Osteocyte (in vitro differentiated cells): Measurements from ENCODE around the gene ANKRD9. TPM values are rescaled to one million over a fixed set of nuclear protein-coding genes. Genes with fewer than 3 reads are reported as not detected.

Source experiments
- DNase-seq: peaks from one replicate; pipeline ENCODE4 v3.0.0; 2021; ENCODE audit warnings: mixed read lengths; ENCODE audit not compliant: unreplicated experiment; ENCODE audit errors: extremely low spot score
- H3K27ac Mint-ChIP-seq: one replicate; pipeline ENCODE4 v1.8.0; 2021; ENCODE audit warnings: mild to moderate bottlenecking, mixed read lengths; ENCODE audit not compliant: unreplicated experiment
- H3K27me3 Mint-ChIP-seq: one replicate; pipeline ENCODE4 v1.8.0; 2021; ENCODE audit warnings: mixed read lengths; ENCODE audit not compliant: unreplicated experiment
- H3K36me3 Mint-ChIP-seq: one replicate; pipeline ENCODE4 v1.8.0; 2021; ENCODE audit warnings: mixed read lengths; ENCODE audit not compliant: unreplicated experiment
- H3K4me1 Mint-ChIP-seq: one replicate; pipeline ENCODE4 v1.8.0; 2021; ENCODE audit warnings: mixed read lengths; ENCODE audit not compliant: unreplicated experiment
- H3K4me3 Mint-ChIP-seq: one replicate; pipeline ENCODE4 v1.8.0; 2021; ENCODE audit warnings: mild to moderate bottlenecking, moderate library complexity, mixed read lengths; ENCODE audit not compliant: unreplicated experiment
- H3K9me3 Mint-ChIP-seq: one replicate; pipeline ENCODE4 v1.8.0; 2021; ENCODE audit warnings: mixed read lengths; ENCODE audit not compliant: unreplicated experiment
- total RNA-seq: library from RNA; stranded (reverse); gene quantifications from 2 replicates; pipeline ENCODE4 v1.2.1, GENCODE V29; 2021
- TF ChIP-seq, protein P1 (sequence below): fragments of 200-600 bp; sonication (generic); IDR thresholded peaks from 2 replicates; pipeline ENCODE4 v1.5.0; 2021; ENCODE audit warnings: antibody characterized with exemption, mild to moderate bottlenecking, moderate library complexity

Gene ANKRD9
- total RNA-seq, 1 donor from 2014 or later: 13.6 TPM

DNA sequence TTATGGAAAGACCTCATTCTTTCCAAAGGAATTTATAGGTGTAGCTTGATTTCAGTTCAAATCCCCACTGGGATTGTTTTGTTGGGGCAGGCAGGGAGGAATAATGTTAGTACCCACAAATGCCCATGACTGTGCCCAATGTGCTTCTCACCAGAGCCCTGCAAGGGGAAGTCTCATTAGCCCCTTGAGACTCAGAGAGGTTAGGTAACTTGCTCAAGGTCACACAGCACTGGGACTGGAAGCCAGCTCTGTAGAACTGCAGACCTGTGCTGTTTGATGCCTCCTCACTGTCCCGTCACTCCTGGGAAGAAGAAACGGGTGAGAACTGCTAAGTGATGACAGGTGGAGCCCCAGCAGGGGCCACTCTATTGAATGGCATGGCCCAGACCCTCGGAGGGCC is 8.9 kb downstream of the ANKRD9 start:
- H3K27ac Mint-ChIP-seq: no peak overlapping the region
- TF ChIP-seq, protein P1, sequence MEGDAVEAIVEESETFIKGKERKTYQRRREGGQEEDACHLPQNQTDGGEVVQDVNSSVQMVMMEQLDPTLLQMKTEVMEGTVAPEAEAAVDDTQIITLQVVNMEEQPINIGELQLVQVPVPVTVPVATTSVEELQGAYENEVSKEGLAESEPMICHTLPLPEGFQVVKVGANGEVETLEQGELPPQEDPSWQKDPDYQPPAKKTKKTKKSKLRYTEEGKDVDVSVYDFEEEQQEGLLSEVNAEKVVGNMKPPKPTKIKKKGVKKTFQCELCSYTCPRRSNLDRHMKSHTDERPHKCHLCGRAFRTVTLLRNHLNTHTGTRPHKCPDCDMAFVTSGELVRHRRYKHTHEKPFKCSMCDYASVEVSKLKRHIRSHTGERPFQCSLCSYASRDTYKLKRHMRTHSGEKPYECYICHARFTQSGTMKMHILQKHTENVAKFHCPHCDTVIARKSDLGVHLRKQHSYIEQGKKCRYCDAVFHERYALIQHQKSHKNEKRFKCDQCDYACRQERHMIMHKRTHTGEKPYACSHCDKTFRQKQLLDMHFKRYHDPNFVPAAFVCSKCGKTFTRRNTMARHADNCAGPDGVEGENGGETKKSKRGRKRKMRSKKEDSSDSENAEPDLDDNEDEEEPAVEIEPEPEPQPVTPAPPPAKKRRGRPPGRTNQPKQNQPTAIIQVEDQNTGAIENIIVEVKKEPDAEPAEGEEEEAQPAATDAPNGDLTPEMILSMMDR: no peak
- no peaks in the 10 kb centered on the region for H3K27me3 Mint-ChIP-seq
- H3K4me3 Mint-ChIP-seq: no peak overlapping the region
- DNase-seq: no peak
- H3K9me3 Mint-ChIP-seq: no peaks in the 10 kb centered on the region
- peaks cover 2% of the 10 kb centered on the region for H3K4me1 Mint-ChIP-seq
- peaks cover 9% of the 10 kb centered on the region for H3K36me3 Mint-ChIP-seq

DNA sequence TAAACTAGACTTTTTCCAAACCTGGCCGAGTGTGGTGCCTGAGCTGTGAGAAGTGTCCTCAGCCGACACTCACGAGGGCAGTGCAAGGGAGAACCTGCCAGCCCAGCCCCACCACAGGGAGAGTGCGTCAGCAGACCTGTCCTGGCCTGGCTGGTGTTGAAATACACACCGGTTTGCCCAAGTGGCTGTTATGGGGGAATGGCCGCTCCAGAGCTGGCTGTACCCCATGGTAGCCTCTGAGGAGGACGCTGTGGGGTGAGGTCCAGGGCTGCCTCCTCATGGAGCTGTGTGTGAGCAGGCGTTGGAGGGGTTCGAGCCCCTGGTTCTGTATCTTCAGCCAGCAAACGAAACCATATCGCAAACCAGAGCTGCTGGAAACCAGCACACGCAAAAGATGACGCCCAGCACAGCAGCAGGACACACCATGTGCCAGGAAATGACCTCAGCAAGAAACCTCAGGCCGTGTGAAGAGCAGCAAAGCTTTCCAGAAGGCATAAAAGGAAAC is 9.4 kb downstream of the ANKRD9 start:
- peaks cover 8% of the 10 kb centered on the region for H3K36me3 Mint-ChIP-seq
- no peak overlapping the region for H3K4me3 Mint-ChIP-seq
- DNase-seq: no peak
- TF ChIP-seq, protein P1: no peak
- no peak overlapping the region for H3K27ac Mint-ChIP-seq
- no peaks in the 10 kb centered on the region for H3K27me3 Mint-ChIP-seq
- peaks cover 2% of the 10 kb centered on the region for H3K4me1 Mint-ChIP-seq
- no peaks in the 10 kb centered on the region for H3K9me3 Mint-ChIP-seq

DNA sequence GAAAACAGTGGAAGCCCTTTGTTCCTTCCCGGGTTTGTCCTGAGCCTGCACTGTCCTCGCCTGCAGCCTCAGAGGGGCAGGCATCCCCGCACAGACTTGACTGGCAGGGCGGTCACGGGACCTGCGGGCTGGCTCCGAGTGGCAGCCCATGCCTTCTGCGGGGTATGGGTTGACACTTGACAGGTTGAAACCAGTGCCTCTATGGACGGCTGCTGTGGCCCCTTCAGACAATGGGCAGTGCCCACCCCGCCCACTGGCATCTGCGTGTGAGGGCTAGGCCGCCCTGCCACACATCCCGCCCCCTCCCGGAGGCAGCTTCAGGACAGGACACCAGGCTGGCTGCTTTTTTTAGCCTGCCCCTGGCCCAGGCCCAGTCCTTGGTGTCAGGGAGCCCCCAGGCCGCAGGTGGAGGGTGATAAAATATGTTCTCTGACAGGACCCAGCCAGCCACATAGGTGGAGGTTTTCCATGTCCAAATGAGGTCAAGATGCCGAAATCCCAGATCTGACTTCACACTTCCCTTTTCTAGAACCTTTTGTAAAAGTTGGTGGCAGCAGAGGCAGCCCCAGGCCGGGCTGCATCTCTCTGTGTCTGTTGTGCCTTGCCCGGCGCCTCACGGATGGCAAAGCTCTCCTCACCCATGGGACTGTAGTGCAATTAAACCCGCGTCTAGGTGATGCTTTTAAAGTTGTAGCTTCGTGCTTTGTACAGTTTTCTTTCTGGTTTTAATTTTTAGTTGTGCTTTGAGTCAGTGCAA is 10.0 kb downstream of the ANKRD9 start:
- TF ChIP-seq, protein P1: no peak
- no peak for DNase-seq

DNA sequence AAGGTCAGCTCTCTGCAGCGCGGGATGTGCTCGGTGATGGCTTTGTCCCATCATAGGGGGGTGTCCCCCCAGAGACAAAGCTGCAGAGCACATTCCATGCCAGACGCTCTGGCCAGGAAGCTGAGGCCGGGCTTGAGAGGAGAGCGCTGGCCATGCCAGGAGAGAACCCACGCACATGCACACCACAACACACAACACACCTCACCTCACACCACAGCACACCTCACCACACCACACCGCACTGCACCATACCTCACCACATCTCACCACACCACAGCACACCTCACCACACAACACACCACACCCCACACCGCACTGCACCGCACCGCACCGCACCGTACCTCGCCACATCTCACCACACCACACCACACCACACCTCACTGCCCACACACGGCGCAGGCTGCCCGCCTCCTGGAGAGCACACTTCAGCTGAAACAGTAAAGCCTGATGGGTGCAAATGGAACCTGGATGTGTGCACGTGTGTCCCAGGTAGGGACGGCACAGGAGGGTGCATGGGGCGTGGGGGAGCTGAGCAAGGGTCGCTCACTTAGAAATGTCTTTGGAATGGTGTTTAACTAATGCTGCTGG is 10.8 kb downstream of the ANKRD9 start:
- no peaks in the 10 kb centered on the region for H3K9me3 Mint-ChIP-seq
- peaks cover 8% of the 10 kb centered on the region for H3K36me3 Mint-ChIP-seq
- H3K27ac Mint-ChIP-seq: no peak overlapping the region
- peaks cover 2% of the 10 kb centered on the region for H3K4me1 Mint-ChIP-seq
- no peak for DNase-seq
- TF ChIP-seq, protein P1: no peak
- H3K4me3 Mint-ChIP-seq: no peak overlapping the region
- H3K27me3 Mint-ChIP-seq: no peaks in the 10 kb centered on the region

More for the DNA sequence above, 10.0 kb downstream of the ANKRD9 start:
- peaks cover 8% of the 10 kb centered on the region for H3K36me3 Mint-ChIP-seq
- peaks cover 2% of the 10 kb centered on the region for H3K4me1 Mint-ChIP-seq
- H3K27me3 Mint-ChIP-seq: no peaks in the 10 kb centered on the region
- no peaks in the 10 kb centered on the region for H3K9me3 Mint-ChIP-seq
- H3K27ac Mint-ChIP-seq: no peak overlapping the region
- no peak overlapping the region for H3K4me3 Mint-ChIP-seq

DNA sequence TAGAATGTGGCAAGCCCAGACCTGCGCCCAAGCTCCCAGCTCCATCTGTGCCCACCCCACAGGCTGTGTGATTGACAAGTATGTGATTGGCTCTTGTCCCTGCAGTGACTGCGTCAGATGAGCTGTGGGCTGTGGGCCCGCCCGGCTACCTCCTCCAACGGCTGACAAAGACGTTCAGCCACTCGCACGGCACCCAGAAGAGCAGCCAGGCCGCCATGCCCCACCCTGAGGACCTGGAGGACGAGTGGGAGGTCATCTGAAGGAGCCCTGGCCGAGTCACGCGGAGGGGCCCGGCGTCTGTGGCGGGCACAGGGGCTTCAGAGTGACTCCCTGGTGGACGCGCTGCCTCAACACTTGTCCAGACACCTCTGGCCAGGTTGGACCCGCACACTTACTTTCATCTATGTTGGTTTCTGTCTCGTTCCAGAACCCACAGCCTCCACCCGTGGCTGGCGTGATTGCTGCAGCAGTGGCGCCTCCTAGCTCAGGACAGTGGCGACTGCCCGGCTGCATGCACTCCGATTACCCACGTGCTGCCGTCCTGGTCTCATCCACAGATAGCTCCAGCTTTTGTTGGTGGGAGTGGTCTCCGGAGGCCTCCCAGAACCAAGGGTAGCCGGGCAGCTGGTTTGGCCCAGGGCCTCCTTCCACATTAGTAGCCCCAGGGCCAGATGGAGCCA is 11.4 kb downstream of the ANKRD9 start:
- Mint-ChIP-seq H3K36me3 (peaks cover 8% of the 10 kb centered on the region), H3K27me3 (no peaks in the 10 kb centered on the region), H3K9me3 (no peaks in the 10 kb centered on the region), H3K4me1 (peaks cover 2% of the 10 kb centered on the region), H3K27ac (no peak overlapping the region), H3K4me3 (no peak overlapping the region)
- DNase-seq: no peak
- TF ChIP-seq, protein P1: peak; percentile 12
